ENCODE measurements around the gene MDGA2. TPM values are rescaled to one million over a fixed set of nuclear protein-coding genes. Genes with fewer than 3 reads are reported as not detected.

MDGA2 gene
- total RNA-seq, 1 donor from 2014 or later: 2.4 TPM

GRCh38 chr14:47223656-47224055 is 451.7 kb downstream of the MDGA2 start:
- Histone ChIP-seq H3K79me2 (ENCODE audit: insufficient read depth, low read length) (no peaks in the 10 kb centered on the region), H3K9me3 (ENCODE audit: insufficient read depth, low read depth, low read length) (no peaks in the 10 kb centered on the region), H3K4me2 (ENCODE audit: low read length) (no peak overlapping the region), H3K4me3 (ENCODE audit: insufficient read depth, low read depth, low read length) (no peak overlapping the region), H2AFZ (ENCODE audit: low read depth, low read length) (no peak overlapping the region), H3K27ac (ENCODE audit: low read depth, low read length) (no peak overlapping the region), H3K9ac (ENCODE audit: low read length) (no peak overlapping the region), H3K27me3 (ENCODE audit: insufficient read depth, low read length) (no peaks in the 10 kb centered on the region), H4K20me1 (ENCODE audit: insufficient read depth, low read length) (no peaks in the 10 kb centered on the region), H3K4me1 (ENCODE audit: insufficient read depth, low read length) (no peaks in the 10 kb centered on the region), H3K36me3 (ENCODE audit: insufficient read depth, low read length) (no peaks in the 10 kb centered on the region)
- TF ChIP-seq EZH2 (IDR thresholded peaks at IDR 0.05; ENCODE audit: insufficient read depth, low read length) (no peak), CTCF (IDR thresholded peaks at IDR 0.05; ENCODE audit: insufficient read depth, low read depth, low read length) (no peak)
- FAIRE-seq (no peak), DNase-seq (ENCODE audit: low read depth) (no peak)
- no peaks in the 10 kb centered on the region for H3K36me3 Mint-ChIP-seq (ENCODE audit: low read depth, unreplicated experiment)
- no peaks in the 10 kb centered on the region for H3K27me3 Mint-ChIP-seq (ENCODE audit: low read depth, unreplicated experiment)
- no peak overlapping the region for H3K4me3 Mint-ChIP-seq (ENCODE audit: unreplicated experiment)
- no peaks in the 10 kb centered on the region for H3K9me3 Mint-ChIP-seq (ENCODE audit: unreplicated experiment)
- H3K4me1 Mint-ChIP-seq (ENCODE audit: low read depth, unreplicated experiment): peaks cover 4% of the 10 kb centered on the region
- H3K27ac Mint-ChIP-seq (ENCODE audit: unreplicated experiment): no peak overlapping the region

GRCh38 chr14:47220096-47220495 is 455.3 kb downstream of the MDGA2 start:
- Histone ChIP-seq H2AFZ (ENCODE audit: low read depth, low read length) (no peak overlapping the region), H3K4me2 (ENCODE audit: low read length) (no peak overlapping the region), H3K36me3 (ENCODE audit: insufficient read depth, low read length) (no peaks in the 10 kb centered on the region), H3K9me3 (ENCODE audit: insufficient read depth, low read depth, low read length) (no peaks in the 10 kb centered on the region), H3K27me3 (ENCODE audit: insufficient read depth, low read length) (no peaks in the 10 kb centered on the region), H3K9ac (ENCODE audit: low read length) (no peak overlapping the region), H4K20me1 (ENCODE audit: insufficient read depth, low read length) (no peaks in the 10 kb centered on the region), H3K4me3 (ENCODE audit: insufficient read depth, low read depth, low read length) (no peak overlapping the region), H3K79me2 (ENCODE audit: insufficient read depth, low read length) (no peaks in the 10 kb centered on the region), H3K27ac (ENCODE audit: low read depth, low read length) (no peak overlapping the region), H3K4me1 (ENCODE audit: insufficient read depth, low read length) (no peaks in the 10 kb centered on the region)
- Mint-ChIP-seq H3K27ac (ENCODE audit: unreplicated experiment) (no peak overlapping the region), H3K4me1 (ENCODE audit: low read depth, unreplicated experiment) (peaks cover 2% of the 10 kb centered on the region), H3K4me3 (ENCODE audit: unreplicated experiment) (no peak overlapping the region), H3K27me3 (ENCODE audit: low read depth, unreplicated experiment) (no peaks in the 10 kb centered on the region), H3K36me3 (ENCODE audit: low read depth, unreplicated experiment) (no peaks in the 10 kb centered on the region), H3K9me3 (ENCODE audit: unreplicated experiment) (no peaks in the 10 kb centered on the region)
- DNase-seq (ENCODE audit: low read depth) (no peak), FAIRE-seq (no peak)
- TF ChIP-seq EZH2 (IDR thresholded peaks at IDR 0.05; ENCODE audit: insufficient read depth, low read length) (no peak), CTCF (IDR thresholded peaks at IDR 0.05; ENCODE audit: insufficient read depth, low read depth, low read length) (no peak)

GRCh38 chr14:47211263-47211662 is 464.1 kb downstream of the MDGA2 start:
- Mint-ChIP-seq H3K27ac (ENCODE audit: unreplicated experiment) (no peak overlapping the region), H3K36me3 (ENCODE audit: low read depth, unreplicated experiment) (no peaks in the 10 kb centered on the region), H3K9me3 (ENCODE audit: unreplicated experiment) (no peaks in the 10 kb centered on the region), H3K4me3 (ENCODE audit: unreplicated experiment) (no peak overlapping the region), H3K4me1 (ENCODE audit: low read depth, unreplicated experiment) (no peaks in the 10 kb centered on the region), H3K27me3 (ENCODE audit: low read depth, unreplicated experiment) (no peaks in the 10 kb centered on the region)
- TF ChIP-seq CTCF (IDR thresholded peaks at IDR 0.05; ENCODE audit: insufficient read depth, low read depth, low read length): no peak
- no peak for TF ChIP-seq EZH2 (IDR thresholded peaks at IDR 0.05; ENCODE audit: insufficient read depth, low read length)
- Histone ChIP-seq H3K9ac (ENCODE audit: low read length) (no peak overlapping the region), H4K20me1 (ENCODE audit: insufficient read depth, low read length) (no peaks in the 10 kb centered on the region), H3K79me2 (ENCODE audit: insufficient read depth, low read length) (no peaks in the 10 kb centered on the region), H3K4me1 (ENCODE audit: insufficient read depth, low read length) (no peaks in the 10 kb centered on the region), H2AFZ (ENCODE audit: low read depth, low read length) (no peak overlapping the region), H3K27ac (ENCODE audit: low read depth, low read length) (no peak overlapping the region), H3K4me3 (ENCODE audit: insufficient read depth, low read depth, low read length) (no peak overlapping the region), H3K9me3 (ENCODE audit: insufficient read depth, low read depth, low read length) (no peaks in the 10 kb centered on the region), H3K27me3 (ENCODE audit: insufficient read depth, low read length) (no peaks in the 10 kb centered on the region), H3K4me2 (ENCODE audit: low read length) (no peak overlapping the region), H3K36me3 (ENCODE audit: insufficient read depth, low read length) (no peaks in the 10 kb centered on the region)
- no peak for DNase-seq (ENCODE audit: low read depth)
- no peak for FAIRE-seq
